Measurements from ENCODE around the gene SH3BP2. TPM values are rescaled to one million over a fixed set of nuclear protein-coding genes. Genes with fewer than 3 reads are reported as not detected.

Gene SH3BP2
- polyA plus RNA-seq, 6 donors from 2014 or later: 14.3 to 91.1 (median 28.7) TPM

DNA sequence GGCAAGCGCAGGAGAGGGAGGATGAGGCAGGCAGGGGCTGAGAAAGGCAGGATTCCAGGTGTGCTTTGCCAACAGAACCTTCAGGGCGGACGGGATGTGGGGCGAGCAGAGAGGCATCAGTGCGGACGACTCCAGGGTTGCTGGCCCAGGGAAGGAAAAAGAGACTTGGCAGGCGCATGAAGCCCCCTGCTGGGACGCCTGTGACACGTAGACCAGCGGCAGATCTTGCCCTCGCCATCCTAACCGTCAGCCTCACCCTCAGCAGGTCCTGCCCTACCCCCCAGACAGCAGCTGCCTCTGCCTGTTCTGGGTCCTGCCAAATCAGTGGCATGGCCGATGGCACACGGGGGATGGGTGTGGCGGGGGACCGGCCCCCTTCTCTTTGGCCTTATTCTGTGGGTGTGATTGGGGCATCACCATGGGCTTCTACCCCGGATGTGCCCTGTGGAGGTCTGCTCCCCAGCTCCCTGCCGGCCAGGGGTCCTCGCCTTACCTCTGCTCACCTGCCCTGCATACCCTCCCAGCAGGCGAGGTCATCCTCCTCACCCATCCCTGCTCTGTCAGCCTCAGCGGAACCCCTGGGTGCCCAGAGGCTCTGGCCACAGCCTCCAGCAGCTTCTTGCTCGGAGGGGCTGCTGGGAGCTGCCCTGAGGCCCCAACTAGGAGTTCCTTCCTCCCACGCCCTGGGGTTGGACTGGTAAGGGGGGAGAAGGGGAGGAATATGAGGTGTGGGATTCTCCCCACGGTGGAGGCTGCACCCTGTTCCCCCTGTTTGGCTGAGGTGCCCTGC is 2.9 kb upstream of the SH3BP2 start:
- H3K27ac Mint-ChIP-seq: peak overlapping the region in 5 of 6 donors; percentile 78 to 100 (median 91)
- no peaks in the 10 kb centered on the region for H3K27me3 Mint-ChIP-seq
- peaks cover 57 to 84% (median 83%) of the 10 kb centered on the region in 3 donors for H3K4me1 Mint-ChIP-seq
- DNase-seq (no peak), ATAC-seq (ENCODE audit: low read depth in 2 of 2) (no peak)
- H3K4me3 Mint-ChIP-seq: peak overlapping the region in 4 of 8 donors; percentile 19 to 79 (median 33)
- no peaks in the 10 kb centered on the region for H3K9me3 Mint-ChIP-seq
- no peaks in the 10 kb centered on the region for H3K36me3 Mint-ChIP-seq

DNA sequence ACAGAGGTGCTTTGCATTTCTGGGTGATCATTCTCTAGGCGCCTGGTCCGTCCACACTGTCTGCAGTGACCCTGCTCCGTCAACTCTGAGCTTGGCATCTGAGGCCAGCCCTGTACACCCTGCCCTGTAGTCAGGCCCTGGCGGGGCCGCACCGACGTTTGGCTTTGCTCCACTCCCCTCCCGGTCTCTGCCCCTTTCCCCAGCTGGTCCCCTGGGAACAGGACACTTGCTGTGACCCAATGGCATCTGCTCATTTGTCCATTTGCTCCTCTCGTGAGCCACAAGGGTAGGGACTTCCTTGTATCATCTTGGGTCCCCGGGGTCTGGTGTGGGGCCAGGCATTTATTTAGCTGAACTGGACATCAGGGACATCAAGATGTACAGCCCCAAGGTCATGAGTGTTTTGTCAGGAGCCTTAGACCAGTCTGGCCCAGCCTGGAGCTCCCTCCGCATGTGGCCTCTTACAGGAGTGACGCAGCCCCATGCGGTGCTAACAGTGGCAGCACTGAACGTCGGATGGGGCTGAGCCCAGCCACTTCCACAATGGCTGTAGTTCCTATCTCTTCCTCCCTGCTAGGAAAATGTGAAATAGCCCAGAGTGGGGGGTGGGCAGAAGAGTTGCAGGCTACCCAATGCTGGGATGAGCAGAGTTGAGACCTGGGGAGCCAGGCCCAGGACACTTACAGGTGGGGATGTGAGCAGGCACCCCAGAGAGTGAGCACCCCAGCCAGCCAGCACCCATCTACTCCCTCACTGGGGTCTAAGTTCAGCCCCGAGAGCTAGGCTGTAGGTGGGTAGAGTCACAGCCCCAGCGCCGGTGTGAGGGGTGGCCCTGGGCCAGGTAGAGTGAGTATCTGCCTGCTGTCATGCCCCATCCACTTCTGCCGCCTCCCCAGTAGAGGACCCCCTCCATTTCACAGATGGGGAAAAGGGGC is 2.0 kb upstream of the SH3BP2 start:
- Mint-ChIP-seq H3K4me3 (peak overlapping the region in 6 of 8 donors; percentile 63 to 87 (median 75)), H3K9me3 (no peaks in the 10 kb centered on the region), H3K36me3 (no peaks in the 10 kb centered on the region), H3K27ac (peak overlapping the region; percentile 56 to 100 (median 92)), H3K27me3 (no peaks in the 10 kb centered on the region), H3K4me1 (peaks cover 59 to 86% (median 82%) of the 10 kb centered on the region in 3 donors)
- no peak for ATAC-seq (ENCODE audit: low read depth in 2 of 2)
- DNase-seq: no peak

DNA sequence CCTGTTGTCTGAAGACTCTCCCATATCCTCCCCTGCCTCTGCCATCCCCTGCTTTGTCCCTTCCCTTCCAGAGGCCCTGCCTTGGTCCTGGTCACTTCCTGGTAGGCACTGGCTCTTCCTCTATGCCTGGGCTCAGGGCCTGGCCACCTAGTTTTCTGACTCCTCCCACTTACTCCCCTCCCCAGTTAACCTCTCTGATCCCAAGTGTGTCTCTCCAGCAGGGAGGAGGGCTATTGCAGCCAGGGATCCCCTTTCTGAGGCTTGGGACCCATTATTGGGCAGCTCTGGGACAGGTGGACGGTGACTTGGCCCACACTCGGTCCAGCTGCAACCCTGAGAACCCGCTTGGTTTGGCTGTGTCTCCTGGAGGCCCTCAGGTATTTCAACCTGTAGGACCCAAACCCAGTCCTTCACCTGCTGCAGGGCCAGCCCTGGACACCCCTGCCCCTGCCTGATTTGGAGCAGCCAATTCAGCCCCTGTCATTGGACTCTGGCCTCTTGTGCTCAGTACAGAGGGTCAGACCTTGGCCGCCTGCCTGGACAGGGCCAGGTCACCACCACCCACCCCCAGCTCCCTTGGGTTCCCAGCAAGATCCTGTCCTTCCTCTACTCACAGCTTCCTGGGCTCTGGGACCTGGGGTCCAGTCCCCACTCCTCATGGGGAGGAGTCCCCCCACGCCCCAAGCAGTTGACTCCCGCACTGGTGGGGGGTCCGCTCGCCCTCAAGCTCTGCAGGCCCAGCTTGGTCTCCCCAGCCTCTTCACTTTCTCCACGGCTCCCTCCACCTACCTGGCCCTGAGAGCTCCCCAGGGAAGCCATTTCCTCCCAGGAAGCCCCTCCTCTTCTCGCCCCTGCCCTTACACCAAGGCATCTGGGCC is 1.1 kb upstream of the SH3BP2 start:
- no peaks in the 10 kb centered on the region for H3K27me3 Mint-ChIP-seq
- peaks cover 57 to 85% (median 78%) of the 10 kb centered on the region in 3 donors for H3K4me1 Mint-ChIP-seq
- H3K27ac Mint-ChIP-seq: peak overlapping the region; percentile 48 to 95 (median 88)
- DNase-seq (no peak), ATAC-seq (ENCODE audit: low read depth in 2 of 2) (no peak)
- peak overlapping the region; percentile 35 to 87 (median 72) for H3K4me3 Mint-ChIP-seq
- H3K36me3 Mint-ChIP-seq: no peaks in the 10 kb centered on the region
- H3K9me3 Mint-ChIP-seq: no peaks in the 10 kb centered on the region

DNA sequence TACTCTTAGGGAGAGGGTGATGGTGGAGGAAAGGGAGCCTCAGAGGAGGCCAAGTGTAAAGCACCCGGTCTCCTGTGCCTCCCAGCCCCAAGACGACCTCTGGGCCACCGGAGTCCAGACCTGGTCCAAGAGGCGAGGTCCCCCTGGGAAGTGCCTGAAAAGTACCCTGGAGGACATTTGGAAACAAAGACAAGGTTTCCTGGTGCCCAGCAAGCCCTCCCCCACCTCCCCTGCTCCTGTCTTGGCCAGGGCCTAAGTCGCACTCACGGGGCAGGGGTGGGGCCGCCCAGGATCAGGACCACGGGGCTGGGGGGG is 532 bp upstream of the SH3BP2 start:
- ATAC-seq (ENCODE audit: low read depth in 2 of 2) (peak in 1 of 2 donors; percentile 2), DNase-seq (no peak)
- Mint-ChIP-seq H3K4me3 (peak overlapping the region; percentile 49 to 87 (median 67)), H3K36me3 (no peaks in the 10 kb centered on the region), H3K27ac (peak overlapping the region in 4 of 6 donors; percentile 77 to 95 (median 87)), H3K9me3 (no peaks in the 10 kb centered on the region), H3K27me3 (no peaks in the 10 kb centered on the region), H3K4me1 (peaks cover 53 to 85% (median 78%) of the 10 kb centered on the region in 3 donors)

DNA sequence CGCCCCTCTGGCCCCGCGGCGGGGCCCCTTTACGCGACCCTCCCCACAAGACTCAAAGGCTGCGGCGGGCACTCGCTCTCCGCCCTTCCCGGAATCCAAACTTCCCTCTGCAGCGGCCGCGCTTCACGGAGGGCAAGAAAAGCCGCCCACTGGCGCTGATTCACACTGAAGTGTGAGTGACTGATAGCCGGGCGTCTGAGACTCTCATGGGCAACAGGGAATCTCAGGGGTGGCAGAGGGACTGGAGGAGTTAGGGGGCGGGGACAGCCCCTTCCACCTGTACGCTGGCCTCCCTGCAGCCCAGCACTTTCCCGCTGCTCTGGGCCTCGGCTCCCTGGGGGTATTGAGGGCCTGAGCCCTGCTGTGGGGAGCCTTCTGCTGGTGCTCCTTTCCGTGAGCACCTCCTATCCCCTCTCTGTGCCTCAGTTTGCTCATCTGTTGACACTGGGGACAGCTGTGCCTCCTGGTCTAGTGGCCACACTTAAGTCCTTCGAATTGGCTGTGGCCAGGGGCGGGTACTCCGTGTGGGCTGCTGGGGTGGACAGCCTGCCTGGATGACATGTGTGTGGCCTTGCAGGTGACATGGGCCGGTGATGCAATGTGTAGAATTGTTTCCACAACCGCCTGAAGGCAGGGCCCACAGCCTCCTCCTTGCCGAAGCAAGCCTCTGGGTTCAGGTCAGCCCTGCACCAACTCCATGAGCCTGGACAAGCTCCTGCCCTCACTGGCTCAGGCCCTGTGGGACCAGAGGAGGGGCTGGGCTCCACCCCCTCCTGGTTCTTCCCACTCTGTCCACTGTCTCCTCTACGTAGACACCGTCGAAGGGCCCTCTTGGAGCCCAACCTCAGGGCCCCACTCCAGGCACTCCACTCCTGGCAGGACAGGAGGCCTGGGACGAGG is 951 bp downstream of the SH3BP2 start:
- Mint-ChIP-seq H3K4me1 (peaks cover 59 to 85% (median 80%) of the 10 kb centered on the region in 3 donors), H3K9me3 (no peaks in the 10 kb centered on the region), H3K4me3 (peak overlapping the region; percentile 82 to 97 (median 90)), H3K27me3 (no peaks in the 10 kb centered on the region), H3K36me3 (no peaks in the 10 kb centered on the region), H3K27ac (peak overlapping the region; percentile 67 to 95 (median 86))
- ATAC-seq (ENCODE audit: low read depth in 2 of 2) (no peak), DNase-seq (no peak)

DNA sequence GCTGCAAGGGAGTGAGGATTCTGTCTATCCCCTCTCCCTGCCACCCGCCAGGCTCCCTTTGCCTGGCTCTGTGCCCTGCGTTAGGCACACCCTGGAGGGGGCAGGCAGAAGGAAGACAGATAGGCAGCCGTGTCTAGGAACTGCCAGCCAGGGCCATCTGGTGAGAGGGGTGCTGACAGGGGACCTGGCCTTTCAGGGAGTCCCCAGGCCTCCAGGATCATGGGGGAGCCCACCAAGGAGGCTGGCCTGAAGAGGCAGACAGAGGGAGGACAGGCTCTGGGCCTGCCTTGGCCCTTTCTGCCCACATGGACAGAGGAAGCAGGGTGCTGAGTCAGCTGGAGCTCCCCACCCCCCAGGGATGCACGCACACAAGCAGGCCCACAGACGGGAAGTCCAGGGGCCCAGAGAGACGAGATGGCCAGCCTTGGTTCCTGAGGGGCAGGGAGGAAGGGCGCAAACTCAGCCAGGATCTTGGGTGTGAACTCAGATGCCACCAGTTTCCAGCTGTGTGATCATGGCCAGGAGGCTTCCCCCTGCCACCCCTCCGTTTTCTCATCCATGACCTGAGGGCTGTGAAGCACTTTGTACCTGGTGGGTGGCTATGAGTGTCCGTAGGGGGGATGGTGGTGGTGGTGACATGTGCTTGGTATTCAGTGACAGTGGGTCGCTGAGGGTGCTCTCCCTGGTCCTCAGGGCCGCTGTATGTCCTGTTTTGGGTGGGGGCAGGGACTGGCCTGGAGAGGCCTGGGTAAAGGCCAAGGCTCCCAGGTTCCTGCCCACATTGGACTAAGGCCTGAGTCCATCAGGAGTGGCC is 1.8 kb downstream of the SH3BP2 start:
- peak overlapping the region in 1 of 6 donors; percentile 90 for H3K27ac Mint-ChIP-seq
- H3K36me3 Mint-ChIP-seq: no peaks in the 10 kb centered on the region
- H3K4me1 Mint-ChIP-seq: peaks cover 57 to 85% (median 77%) of the 10 kb centered on the region in 3 donors
- H3K9me3 Mint-ChIP-seq: no peaks in the 10 kb centered on the region
- ATAC-seq (ENCODE audit: low read depth in 2 of 2): no peak
- H3K4me3 Mint-ChIP-seq: peak overlapping the region; percentile 82 to 97 (median 90)
- no peaks in the 10 kb centered on the region for H3K27me3 Mint-ChIP-seq
- no peak for DNase-seq

DNA sequence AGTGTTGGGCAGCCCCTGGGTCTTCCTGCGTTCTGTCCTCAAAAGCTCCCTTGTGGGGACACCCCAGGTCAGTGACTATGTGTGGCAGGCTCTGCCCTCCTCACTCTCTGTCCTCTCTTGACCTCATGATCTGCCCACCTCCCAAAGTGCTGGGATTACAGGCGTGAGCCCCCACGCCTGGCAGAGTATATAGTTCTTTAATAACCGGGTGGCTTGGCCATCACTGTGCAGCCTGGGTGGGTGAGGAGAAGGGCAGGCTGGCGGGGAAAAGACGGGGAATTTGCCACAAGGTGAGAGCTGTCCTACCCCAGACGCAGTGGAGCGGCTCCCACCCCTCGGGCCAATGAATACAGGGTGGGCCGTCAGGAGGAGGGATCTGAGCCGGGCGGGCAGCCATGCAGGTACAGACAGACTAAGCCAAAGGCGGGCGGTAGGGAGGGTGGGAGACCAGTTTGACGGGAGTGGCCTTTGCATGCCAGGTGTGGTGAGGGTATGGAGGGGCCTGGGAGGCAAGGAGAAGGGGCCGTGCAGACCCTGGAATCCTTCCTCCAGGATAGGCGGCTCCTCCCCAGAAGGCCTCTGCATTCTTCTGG is 2.5 kb downstream of the SH3BP2 start:
- Mint-ChIP-seq H3K27ac (peak overlapping the region in 2 of 6 donors; percentile 33 to 37), H3K36me3 (no peaks in the 10 kb centered on the region), H3K9me3 (no peaks in the 10 kb centered on the region), H3K27me3 (no peaks in the 10 kb centered on the region), H3K4me1 (peaks cover 61 to 85% (median 74%) of the 10 kb centered on the region in 3 donors), H3K4me3 (peak overlapping the region; percentile 5 to 97 (median 88))
- no peak for ATAC-seq (ENCODE audit: low read depth in 2 of 2)
- no peak for DNase-seq

DNA sequence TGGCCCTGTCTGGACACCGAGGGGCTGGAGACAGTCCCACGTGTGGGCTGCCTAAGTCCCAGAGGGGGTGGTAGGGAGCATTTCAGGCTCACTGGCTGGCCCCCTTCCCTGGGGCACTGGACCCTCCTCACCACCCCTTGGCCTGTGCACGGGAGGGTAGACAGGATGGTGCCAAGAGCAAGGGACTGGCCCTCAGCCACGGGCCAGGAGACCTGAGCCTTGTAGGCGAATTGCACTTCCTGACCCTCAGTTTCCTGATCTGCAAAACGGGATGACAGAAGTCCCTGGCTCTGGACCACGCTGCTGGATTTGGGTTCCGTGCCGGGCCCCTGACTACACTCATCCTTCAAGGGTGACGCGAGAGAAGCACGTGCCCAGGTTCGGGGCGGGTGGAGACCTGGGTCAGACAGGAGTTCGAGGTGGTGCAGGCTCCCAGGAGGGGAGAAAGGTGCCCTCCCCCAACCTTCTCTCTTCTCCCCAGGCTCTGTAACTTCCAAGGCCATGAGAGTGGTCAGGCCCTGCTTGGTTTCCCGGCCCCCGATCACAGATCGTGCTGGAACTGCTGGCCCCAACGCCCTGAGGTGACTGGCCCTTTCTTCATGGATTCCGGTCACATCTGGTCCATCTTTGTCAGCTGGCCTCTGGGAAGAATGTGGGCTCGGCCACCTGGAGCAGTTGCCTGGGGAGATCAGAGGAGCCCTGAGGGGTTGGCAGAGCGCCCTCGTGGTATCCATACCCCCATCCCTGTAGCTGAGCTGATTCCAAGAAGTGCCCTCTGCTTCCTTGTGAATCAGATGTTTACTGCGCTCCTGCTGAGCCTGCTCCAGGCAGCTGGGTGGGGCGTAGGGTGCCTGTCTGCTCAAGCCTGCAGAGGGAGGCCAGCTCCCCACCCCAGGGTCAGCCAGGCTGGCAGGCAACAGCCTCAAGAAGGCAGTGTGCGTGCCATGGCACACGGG is 3.3 kb downstream of the SH3BP2 start:
- peaks cover 62 to 85% (median 73%) of the 10 kb centered on the region in 3 donors for H3K4me1 Mint-ChIP-seq
- peak overlapping the region in 6 of 8 donors; percentile 0 to 91 (median 52) for H3K4me3 Mint-ChIP-seq
- ATAC-seq (ENCODE audit: low read depth in 2 of 2): no peak

DNA sequence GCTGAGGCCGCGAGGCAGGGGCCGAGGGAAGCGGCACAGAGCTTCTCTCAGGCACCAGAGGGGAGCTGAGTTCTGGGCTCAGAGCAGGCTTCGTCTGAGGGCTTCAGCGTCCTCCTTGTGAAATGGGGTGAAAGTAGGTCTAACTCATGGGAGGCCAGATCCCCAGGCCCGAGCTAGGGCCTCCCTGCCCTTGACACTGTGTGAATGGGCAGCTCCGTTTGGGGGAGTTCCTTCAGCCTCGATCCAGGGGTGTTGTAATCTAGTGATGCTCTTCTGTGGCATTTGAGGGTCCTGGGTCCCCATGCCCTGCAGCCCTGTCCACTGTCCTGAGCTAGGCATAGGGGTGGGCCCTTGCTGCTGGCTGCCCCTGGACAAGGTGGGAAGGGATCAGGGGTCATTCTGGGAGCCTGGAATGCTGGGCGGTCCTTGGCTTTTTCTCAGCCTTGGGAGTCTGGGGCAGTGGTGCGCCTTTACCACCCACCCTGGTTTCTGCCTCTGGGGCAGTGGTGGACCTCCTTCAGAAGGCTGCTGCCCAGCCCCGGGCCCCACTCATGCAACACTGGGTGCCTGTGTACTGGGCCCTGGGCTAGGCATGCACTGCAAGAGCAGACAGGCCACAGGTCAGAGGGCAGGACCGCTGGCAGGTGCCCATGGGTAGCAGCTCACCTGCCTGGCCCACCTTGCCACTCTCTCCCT is 4.1 kb downstream of the SH3BP2 start:
- peaks cover 59 to 85% (median 73%) of the 10 kb centered on the region in 3 donors for H3K4me1 Mint-ChIP-seq
- no peak for DNase-seq
- H3K9me3 Mint-ChIP-seq: no peaks in the 10 kb centered on the region
- ATAC-seq (ENCODE audit: low read depth in 2 of 2): no peak
- H3K4me3 Mint-ChIP-seq: peak overlapping the region in 7 of 8 donors; percentile 42 to 97 (median 88)
- peak overlapping the region in 2 of 6 donors; percentile 56 to 96 for H3K27ac Mint-ChIP-seq
- H3K36me3 Mint-ChIP-seq: no peaks in the 10 kb centered on the region
- H3K27me3 Mint-ChIP-seq: no peaks in the 10 kb centered on the region

More for the DNA sequence above, 3.3 kb downstream of the SH3BP2 start:
- no peaks in the 10 kb centered on the region for H3K27me3 Mint-ChIP-seq
- H3K36me3 Mint-ChIP-seq: no peaks in the 10 kb centered on the region
- H3K9me3 Mint-ChIP-seq: no peaks in the 10 kb centered on the region
- DNase-seq: no peak
- peak overlapping the region in 2 of 6 donors; percentile 35 to 39 for H3K27ac Mint-ChIP-seq
